H1 (cell line): Measurements from ENCODE around the gene NOTCH4. TPM values are rescaled to one million over a fixed set of nuclear protein-coding genes. Genes with fewer than 3 reads are reported as not detected.
A peak's percentile ranks its signal among the peaks of the same experiment; 100 is the strongest.

Experiments
- BACH1 ChIP-seq: IDR thresholded peaks from 2 replicates; pipeline ENCODE4 v1.6.1; 2012; ENCODE audit warnings: low read length, improper control_type of control experiment
- FOSL1 ChIP-seq: IDR thresholded peaks from 2 replicates; pipeline ENCODE4 v1.6.1; 2011; ENCODE audit warnings: mild to moderate bottlenecking, low read depth, low read length, moderate library complexity; ENCODE audit not compliant: insufficient read depth
- KDM5A ChIP-seq: fragments of 200-600 bp; IDR thresholded peaks from 2 replicates; pipeline ENCODE4 v1.7.1; 2012; ENCODE audit warnings: mild to moderate bottlenecking, low read length, inconsistent platforms, mixed read lengths
- MAFK ChIP-seq: IDR thresholded peaks from 2 replicates; pipeline ENCODE4 v1.6.1; 2012; ENCODE audit warnings: low read depth, mild to moderate bottlenecking, improper control_type of control experiment, low read length
- RBBP5 ChIP-seq: IDR thresholded peaks from 2 replicates; pipeline ENCODE4 v1.7.1; 2012; ENCODE audit warnings: low read depth, mild to moderate bottlenecking, inconsistent platforms, low read length, moderate library complexity, borderline replicate concordance
- polyA plus RNA-seq, 7 experiments: library from polyadenylated mRNA; depleted of rRNA in 3 of 7; stranded (reverse) in 5 of 7; unstranded in 2 of 7; fragments of >200 nt in 5 of 7; fragments of 200-250 nt in 2 of 7; gene quantifications; 1 replicate in 5 of 7; 2 replicates in 1 of 7; 4 replicates in 1 of 7; pipeline versions ENCODE4 v1.2.1 to v1.2.3, GENCODE V29; 2011 to 2013; ENCODE audit warnings: missing spikeins in 2 of 7, mixed read lengths in 2 of 7
- total RNA-seq: library from RNA; stranded (reverse); fragmentation: NEBNext Ultra II Directional; extraction: Animal tissue kit (Norgen Biotek cat#: 25700); gene quantifications from 2 replicates; pipeline ENCODE4 v1.2.1, GENCODE V29; 2021

NOTCH4 gene
- total and polyA plus RNA-seq, 2 of the 8 experiments (the other 6 are each of a cell fraction or from before 2014, with no cell fraction given) = 1.9 to 2.8 TPM

DNA sequence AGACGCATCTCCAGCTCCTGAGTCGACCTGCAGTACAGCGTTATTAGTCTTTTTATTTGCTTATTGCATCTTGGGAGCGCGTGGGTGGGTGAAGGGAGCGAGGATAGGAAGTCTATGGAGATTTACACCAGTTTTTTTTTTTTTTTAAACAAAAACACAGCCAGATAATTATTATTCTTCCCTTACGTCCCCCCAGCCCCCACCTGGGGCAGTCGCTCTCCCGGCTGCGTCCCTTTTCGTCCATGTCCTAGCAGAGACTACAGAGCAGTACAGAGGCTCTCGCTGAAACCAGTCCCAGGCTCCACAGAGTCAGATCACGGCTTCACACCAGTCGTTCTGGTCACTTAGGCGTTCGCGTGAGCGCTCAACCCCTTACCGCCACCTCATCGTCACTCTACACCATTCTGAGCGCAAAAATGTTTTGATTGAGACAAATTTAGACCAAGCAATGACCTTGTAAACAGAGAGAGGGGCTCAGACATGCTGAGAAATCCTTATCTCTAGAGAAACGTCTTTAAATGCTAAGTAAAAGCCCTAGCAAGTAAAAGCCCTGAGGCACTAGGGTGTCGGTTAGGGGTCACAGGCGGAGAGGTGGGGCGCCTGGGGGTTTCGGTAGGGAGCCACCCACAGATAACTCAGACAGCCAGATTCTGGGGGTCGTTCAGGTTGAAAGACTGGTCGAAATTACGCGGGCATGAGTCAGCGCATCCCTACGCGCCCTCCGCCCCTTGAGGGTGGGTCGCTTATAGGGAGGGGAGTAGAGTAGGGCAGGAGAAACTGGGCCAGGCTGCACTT is 70.9 kb downstream of the NOTCH4 start (continued):
- TF ChIP-seq KDM5A (no peak), MAFK (peak; percentile 44; the same call in 1 of the 2 replicates), FOSL1 (no peak), BACH1 (peak; percentile 41; the same call in 1 of the 2 replicates), RBBP5 (no peak)
- TF ChIP-seq, all 59 proteins: peak for 5
